Sigmoid colon (tissue), 4 donors: ENCODE data around the gene PAQR8.

ENCODE experiments used
- POLR2A ChIP-seq, 2 donors: fragments of 450-650 bp; IDR thresholded peaks; one replicate each; pipeline ENCODE4 v1.6.1; 2016; ENCODE audit warnings: antibody characterized with exemption in 2 of 2, mild to moderate bottlenecking in 2 of 2, moderate library complexity in 2 of 2
- POLR2AphosphoS5 ChIP-seq, 4 donors: sonication (generic); formaldehyde crosslinking; IDR thresholded peaks; one replicate each; pipeline ENCODE4 v1.6.1; 2017; ENCODE audit warnings: antibody characterized with exemption in 4 of 4
- TF ChIP-seq, protein P1 (sequence below), 4 experiments: fragments of 450-650 bp in 3 of 4; fragments of 200-600 bp in 1 of 4; IDR thresholded peaks; one replicate each; pipeline ENCODE4 v1.5.1; 2016 to 2019; ENCODE audit warnings: antibody characterized with exemption in 4 of 4, mild to moderate bottlenecking in 3 of 4, moderate library complexity in 2 of 4

DNA sequence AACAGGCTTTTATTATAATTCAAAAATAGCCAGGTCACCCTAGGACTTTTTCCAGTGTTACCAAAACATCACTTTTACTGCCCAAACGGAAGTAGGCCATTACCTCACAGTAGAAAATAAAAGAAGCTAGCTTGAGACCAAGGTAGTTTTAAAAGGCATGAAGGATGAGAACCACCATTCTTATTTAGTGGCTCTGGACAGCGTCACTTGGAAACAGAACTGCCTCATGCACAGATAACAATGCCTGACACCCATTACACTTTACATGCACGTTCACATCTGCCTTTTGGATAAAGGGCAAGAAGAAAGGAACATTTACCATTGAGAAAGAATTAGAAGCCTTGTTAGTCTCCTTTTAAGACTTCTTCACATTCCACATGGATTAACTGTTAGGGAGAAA lies 1.9 kb upstream of the PAQR8 start:
- TF ChIP-seq, protein P1, sequence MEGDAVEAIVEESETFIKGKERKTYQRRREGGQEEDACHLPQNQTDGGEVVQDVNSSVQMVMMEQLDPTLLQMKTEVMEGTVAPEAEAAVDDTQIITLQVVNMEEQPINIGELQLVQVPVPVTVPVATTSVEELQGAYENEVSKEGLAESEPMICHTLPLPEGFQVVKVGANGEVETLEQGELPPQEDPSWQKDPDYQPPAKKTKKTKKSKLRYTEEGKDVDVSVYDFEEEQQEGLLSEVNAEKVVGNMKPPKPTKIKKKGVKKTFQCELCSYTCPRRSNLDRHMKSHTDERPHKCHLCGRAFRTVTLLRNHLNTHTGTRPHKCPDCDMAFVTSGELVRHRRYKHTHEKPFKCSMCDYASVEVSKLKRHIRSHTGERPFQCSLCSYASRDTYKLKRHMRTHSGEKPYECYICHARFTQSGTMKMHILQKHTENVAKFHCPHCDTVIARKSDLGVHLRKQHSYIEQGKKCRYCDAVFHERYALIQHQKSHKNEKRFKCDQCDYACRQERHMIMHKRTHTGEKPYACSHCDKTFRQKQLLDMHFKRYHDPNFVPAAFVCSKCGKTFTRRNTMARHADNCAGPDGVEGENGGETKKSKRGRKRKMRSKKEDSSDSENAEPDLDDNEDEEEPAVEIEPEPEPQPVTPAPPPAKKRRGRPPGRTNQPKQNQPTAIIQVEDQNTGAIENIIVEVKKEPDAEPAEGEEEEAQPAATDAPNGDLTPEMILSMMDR (IDR thresholded peaks at IDR 0.05) = no peak
- TF ChIP-seq POLR2AphosphoS5 (IDR thresholded peaks at IDR 0.05) (peak; percentile 31 to 79 (median 76)), POLR2A (IDR thresholded peaks at IDR 0.05) (no peak)
